Measurements from ENCODE around the gene SYT11. TPM values are rescaled to one million over a fixed set of nuclear protein-coding genes. Genes with fewer than 3 reads are reported as not detected.

Gene SYT11
- polyA plus RNA-seq, 2 of the 4 experiments (the other 2 are of a cell fraction): 2.5 to 2.8 TPM

DNA sequence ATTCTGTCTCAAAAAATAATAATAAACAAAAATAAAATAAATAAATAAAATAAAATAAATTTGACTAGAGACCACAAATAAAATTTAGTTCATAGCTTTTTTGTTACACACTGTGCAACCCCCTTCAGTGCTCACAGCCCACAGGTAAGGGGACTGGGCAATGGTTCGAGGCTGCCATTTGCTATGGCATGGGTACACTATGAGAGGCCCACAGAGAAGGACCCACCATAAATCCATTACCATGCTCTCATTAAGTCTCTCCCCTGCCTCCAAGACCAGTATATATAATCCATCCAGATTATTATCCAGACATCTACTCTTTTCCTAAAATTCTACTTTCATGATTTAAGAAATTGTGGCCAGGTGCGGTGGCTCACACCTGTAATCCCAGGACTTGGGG, 60.4 kb downstream of the SYT11 start:
- ChIA-PET CTCF (interaction anchor here (1.3 kb wide), 1 partner anchor 42 kb away, joined by 3 read pairs; no protein-coding TSS in a partner anchor), POLR2A (no interaction called here)
- DNase-seq (ENCODE audit: low read depth in 1 of 2, low spot score in 1 of 2) (no peak), FAIRE-seq (no peak), ATAC-seq (no peak)
- Histone ChIP-seq H3K9me3 (no peaks in the 10 kb centered on the region), H3K27ac (no peak overlapping the region), H3K4me2 (no peak overlapping the region), H3K4me1 (no peaks in the 10 kb centered on the region), H3K4me3 (no peak overlapping the region)
- 97% methylated on average over 2 of the region's 2 CpGs for WGBS (ENCODE audit: missing lambda C conversion rate)
- TF ChIP-seq CHD4 (IDR thresholded peaks at IDR 0.05; ENCODE audit: borderline replicate concordance) (no peak), CBX8 (IDR thresholded peaks at IDR 0.05) (no peak), CBX2 (IDR thresholded peaks at IDR 0.05; ENCODE audit: borderline replicate concordance, low read depth) (no peak), CTCF (IDR thresholded peaks at IDR 0.05) (no peak), RCOR1 (IDR thresholded peaks at IDR 0.05; ENCODE audit: low read depth, low read length) (no peak), ZSCAN20 (CRISPR knock-in tag; IDR thresholded peaks at IDR 0.05) (no peak), ZC3H11A (IDR thresholded peaks at IDR 0.05) (no peak), TP53 (CRISPR knock-in tag; IDR thresholded peaks at IDR 0.05) (no peak), KDM1A (IDR thresholded peaks at IDR 0.05; ENCODE audit: low read depth) (no peak), RNF2 (IDR thresholded peaks at IDR 0.05; ENCODE audit: borderline replicate concordance, low read depth) (no peak)
- TF ChIP-seq, protein P1, sequence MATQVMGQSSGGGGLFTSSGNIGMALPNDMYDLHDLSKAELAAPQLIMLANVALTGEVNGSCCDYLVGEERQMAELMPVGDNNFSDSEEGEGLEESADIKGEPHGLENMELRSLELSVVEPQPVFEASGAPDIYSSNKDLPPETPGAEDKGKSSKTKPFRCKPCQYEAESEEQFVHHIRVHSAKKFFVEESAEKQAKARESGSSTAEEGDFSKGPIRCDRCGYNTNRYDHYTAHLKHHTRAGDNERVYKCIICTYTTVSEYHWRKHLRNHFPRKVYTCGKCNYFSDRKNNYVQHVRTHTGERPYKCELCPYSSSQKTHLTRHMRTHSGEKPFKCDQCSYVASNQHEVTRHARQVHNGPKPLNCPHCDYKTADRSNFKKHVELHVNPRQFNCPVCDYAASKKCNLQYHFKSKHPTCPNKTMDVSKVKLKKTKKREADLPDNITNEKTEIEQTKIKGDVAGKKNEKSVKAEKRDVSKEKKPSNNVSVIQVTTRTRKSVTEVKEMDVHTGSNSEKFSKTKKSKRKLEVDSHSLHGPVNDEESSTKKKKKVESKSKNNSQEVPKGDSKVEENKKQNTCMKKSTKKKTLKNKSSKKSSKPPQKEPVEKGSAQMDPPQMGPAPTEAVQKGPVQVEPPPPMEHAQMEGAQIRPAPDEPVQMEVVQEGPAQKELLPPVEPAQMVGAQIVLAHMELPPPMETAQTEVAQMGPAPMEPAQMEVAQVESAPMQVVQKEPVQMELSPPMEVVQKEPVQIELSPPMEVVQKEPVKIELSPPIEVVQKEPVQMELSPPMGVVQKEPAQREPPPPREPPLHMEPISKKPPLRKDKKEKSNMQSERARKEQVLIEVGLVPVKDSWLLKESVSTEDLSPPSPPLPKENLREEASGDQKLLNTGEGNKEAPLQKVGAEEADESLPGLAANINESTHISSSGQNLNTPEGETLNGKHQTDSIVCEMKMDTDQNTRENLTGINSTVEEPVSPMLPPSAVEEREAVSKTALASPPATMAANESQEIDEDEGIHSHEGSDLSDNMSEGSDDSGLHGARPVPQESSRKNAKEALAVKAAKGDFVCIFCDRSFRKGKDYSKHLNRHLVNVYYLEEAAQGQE (IDR thresholded peaks at IDR 0.05): no peak
- TF ChIP-seq, protein P2, sequence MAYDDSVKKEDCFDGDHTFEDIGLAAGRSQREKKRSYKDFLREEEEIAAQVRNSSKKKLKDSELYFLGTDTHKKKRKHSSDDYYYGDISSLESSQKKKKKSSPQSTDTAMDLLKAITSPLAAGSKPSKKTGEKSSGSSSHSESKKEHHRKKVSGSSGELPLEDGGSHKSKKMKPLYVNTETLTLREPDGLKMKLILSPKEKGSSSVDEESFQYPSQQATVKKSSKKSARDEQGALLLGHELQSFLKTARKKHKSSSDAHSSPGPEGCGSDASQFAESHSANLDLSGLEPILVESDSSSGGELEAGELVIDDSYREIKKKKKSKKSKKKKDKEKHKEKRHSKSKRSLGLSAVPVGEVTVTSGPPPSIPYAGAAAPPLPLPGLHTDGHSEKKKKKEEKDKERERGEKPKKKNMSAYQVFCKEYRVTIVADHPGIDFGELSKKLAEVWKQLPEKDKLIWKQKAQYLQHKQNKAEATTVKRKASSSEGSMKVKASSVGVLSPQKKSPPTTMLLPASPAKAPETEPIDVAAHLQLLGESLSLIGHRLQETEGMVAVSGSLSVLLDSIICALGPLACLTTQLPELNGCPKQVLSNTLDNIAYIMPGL (CRISPR knock-in tag; IDR thresholded peaks at IDR 0.05; ENCODE audit: borderline replicate concordance): no peak

DNA sequence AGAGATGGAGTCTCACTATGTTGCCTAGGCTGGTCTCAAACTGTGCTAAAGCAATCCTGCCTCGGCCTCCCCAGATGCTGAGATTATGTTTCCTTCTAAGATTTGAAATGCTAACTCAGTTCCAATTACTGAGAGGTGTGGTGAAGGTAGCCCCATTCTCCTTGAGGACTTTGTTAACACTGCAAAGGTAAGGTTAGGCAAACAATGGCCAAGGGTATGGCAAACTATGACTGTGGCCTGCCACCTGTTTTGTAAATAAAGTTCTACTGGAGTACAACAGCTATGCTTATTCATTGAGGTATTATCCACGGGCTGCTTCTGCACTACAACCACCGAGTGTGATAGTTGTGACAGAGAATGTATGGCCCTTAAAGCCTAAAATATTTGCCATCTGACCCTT, 61.4 kb downstream of the SYT11 start:
- ATAC-seq (no peak), FAIRE-seq (no peak), DNase-seq (ENCODE audit: low read depth in 1 of 2, low spot score in 1 of 2) (no peak)
- H3K4me2 ChIP-seq: no peak overlapping the region
- H3K27ac ChIP-seq: no peak overlapping the region
- ChIA-PET POLR2A (no interaction called here), CTCF (interaction anchor here (1.3 to 2.2 kb wide), 3 partner anchors 13 to 145 kb away, joined by 3 to 8 read pairs (median 4); partner anchors contain the start of gene KHDC4)
- WGBS (ENCODE audit: missing lambda C conversion rate): 94% methylated on average over 3 of the region's 3 CpGs
- TF ChIP-seq HDAC2 (IDR thresholded peaks at IDR 0.05) (no peak), CHD2 (IDR thresholded peaks at IDR 0.05; ENCODE audit: low read length, partially characterized antibody) (no peak), EP300 (IDR thresholded peaks at IDR 0.05) (no peak), HES2 (IDR thresholded peaks at IDR 0.05) (no peak), FOSL2 (IDR thresholded peaks at IDR 0.05) (no peak), FOSL2 (CRISPR knock-in tag; IDR thresholded peaks at IDR 0.05) (no peak), ZNF302 (CRISPR knock-in tag; IDR thresholded peaks at IDR 0.05) (no peak), RARB (CRISPR knock-in tag; IDR thresholded peaks at IDR 0.05) (no peak), KDM5A (IDR thresholded peaks at IDR 0.05) (no peak), FOXS1 (CRISPR knock-in tag; IDR thresholded peaks at IDR 0.05) (no peak), CBX2 (IDR thresholded peaks at IDR 0.05; ENCODE audit: borderline replicate concordance, low read depth) (no peak), TFCP2L1 (CRISPR knock-in tag; IDR thresholded peaks at IDR 0.05) (no peak), RAD21 (conservative IDR thresholded peaks at IDR 0.05 in 1 of 2, IDR thresholded peaks at IDR 0.05 in 1 of 2) (no peak), NPAS2 (CRISPR knock-in tag; IDR thresholded peaks at IDR 0.05; ENCODE audit: borderline replicate concordance) (no peak), CBX8 (IDR thresholded peaks at IDR 0.05) (no peak), NR3C1 (IDR thresholded peaks at IDR 0.05) (no peak), E2F6 (IDR thresholded peaks at IDR 0.05; ENCODE audit: borderline replicate concordance, low read depth) (no peak)
- TF ChIP-seq, protein P3, sequence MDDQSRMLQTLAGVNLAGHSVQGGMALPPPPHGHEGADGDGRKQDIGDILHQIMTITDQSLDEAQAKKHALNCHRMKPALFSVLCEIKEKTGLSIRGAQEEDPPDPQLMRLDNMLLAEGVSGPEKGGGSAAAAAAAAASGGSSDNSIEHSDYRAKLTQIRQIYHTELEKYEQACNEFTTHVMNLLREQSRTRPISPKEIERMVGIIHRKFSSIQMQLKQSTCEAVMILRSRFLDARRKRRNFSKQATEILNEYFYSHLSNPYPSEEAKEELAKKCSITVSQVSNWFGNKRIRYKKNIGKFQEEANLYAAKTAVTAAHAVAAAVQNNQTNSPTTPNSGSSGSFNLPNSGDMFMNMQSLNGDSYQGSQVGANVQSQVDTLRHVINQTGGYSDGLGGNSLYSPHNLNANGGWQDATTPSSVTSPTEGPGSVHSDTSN (IDR thresholded peaks at IDR 0.05): no peak
- TF ChIP-seq, protein P4, sequence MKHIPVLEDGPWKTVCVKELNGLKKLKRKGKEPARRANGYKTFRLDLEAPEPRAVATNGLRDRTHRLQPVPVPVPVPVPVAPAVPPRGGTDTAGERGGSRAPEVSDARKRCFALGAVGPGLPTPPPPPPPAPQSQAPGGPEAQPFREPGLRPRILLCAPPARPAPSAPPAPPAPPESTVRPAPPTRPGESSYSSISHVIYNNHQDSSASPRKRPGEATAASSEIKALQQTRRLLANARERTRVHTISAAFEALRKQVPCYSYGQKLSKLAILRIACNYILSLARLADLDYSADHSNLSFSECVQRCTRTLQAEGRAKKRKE (CRISPR knock-in tag; IDR thresholded peaks at IDR 0.05; ENCODE audit: low read depth): no peak
- H3K9me3 ChIP-seq: no peaks in the 10 kb centered on the region
- H3K4me1 ChIP-seq: no peaks in the 10 kb centered on the region
- H3K4me3 ChIP-seq: no peak overlapping the region

Measured in A549 (cell line).